SK-N-SH (cell line): ENCODE results near the gene DUSP23.

Experiments used
- FOXJ3 ChIP-seq: sonication (generic); formaldehyde crosslinking; IDR thresholded peaks from 2 replicates; pipeline ENCODE4 v1.5.1; 2020; ENCODE audit warnings: mild to moderate bottlenecking, missing genetic modification reagents
- JUND ChIP-seq: IDR thresholded peaks from 2 replicates; pipeline ENCODE4 v1.4.0; 2012
- POLR2AphosphoS5 ChIP-seq: IDR thresholded peaks from 2 replicates; pipeline ENCODE4 v1.6.1; 2012; ENCODE audit warnings: low read depth, low read length
- RFX5 ChIP-seq: IDR thresholded peaks from 2 replicates; pipeline ENCODE4 v1.6.1; 2012; ENCODE audit warnings: mild to moderate bottlenecking, improper control_type of control experiment, low read length
- SIN3A ChIP-seq: IDR thresholded peaks from 2 replicates; pipeline ENCODE4 v1.6.1; 2012; ENCODE audit warnings: low read depth, mild to moderate bottlenecking, low read length, moderate library complexity, borderline replicate concordance
- TEAD4 ChIP-seq: IDR thresholded peaks from 2 replicates; pipeline ENCODE4 v1.4.0; 2012; ENCODE audit warnings: mild to moderate bottlenecking, borderline replicate concordance; ENCODE audit not compliant: insufficient read depth
- TF ChIP-seq, protein P1 (sequence below): fragments of 200-600 bp; sonication (generic); IDR thresholded peaks from 2 replicates; pipeline ENCODE4 v1.6.1; 2017; ENCODE audit warnings: antibody characterized with exemption, mild to moderate bottlenecking, moderate library complexity
- TF ChIP-seq, protein P2 (sequence below): IDR thresholded peaks from 2 replicates; pipeline ENCODE4 v1.4.0; 2012; ENCODE audit warnings: low read depth
- TF ChIP-seq, protein P3 (sequence below): IDR thresholded peaks from 2 replicates; pipeline ENCODE4; 2012

DNA sequence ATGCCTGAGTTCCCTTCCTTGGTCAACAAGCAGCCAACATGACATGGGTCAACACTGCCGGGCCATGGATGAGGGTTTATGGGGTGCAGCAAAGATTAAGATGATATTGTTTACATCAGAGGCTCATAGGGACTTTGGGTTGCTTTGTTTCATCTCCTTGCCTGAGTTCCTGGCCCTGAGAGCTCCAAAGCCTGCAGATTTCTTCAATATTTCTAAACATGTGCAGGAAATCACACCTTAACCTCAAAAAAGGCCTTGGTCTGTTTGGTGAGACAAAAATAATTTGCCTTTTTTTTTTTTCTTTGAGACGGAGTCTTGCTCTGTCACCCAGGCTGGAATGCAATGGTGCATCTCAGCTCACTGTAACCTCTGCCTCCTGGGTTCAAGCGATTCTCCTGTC, 46.8 kb downstream of the DUSP23 start:
- TF ChIP-seq SIN3A (no peak), TEAD4 (no peak), JUND (no peak), RFX5 (no peak), POLR2AphosphoS5 (no peak), FOXJ3 (CRISPR knock-in tag) (no peak)
- TF ChIP-seq, protein P1, sequence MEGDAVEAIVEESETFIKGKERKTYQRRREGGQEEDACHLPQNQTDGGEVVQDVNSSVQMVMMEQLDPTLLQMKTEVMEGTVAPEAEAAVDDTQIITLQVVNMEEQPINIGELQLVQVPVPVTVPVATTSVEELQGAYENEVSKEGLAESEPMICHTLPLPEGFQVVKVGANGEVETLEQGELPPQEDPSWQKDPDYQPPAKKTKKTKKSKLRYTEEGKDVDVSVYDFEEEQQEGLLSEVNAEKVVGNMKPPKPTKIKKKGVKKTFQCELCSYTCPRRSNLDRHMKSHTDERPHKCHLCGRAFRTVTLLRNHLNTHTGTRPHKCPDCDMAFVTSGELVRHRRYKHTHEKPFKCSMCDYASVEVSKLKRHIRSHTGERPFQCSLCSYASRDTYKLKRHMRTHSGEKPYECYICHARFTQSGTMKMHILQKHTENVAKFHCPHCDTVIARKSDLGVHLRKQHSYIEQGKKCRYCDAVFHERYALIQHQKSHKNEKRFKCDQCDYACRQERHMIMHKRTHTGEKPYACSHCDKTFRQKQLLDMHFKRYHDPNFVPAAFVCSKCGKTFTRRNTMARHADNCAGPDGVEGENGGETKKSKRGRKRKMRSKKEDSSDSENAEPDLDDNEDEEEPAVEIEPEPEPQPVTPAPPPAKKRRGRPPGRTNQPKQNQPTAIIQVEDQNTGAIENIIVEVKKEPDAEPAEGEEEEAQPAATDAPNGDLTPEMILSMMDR: no peak
- TF ChIP-seq, protein P2, sequence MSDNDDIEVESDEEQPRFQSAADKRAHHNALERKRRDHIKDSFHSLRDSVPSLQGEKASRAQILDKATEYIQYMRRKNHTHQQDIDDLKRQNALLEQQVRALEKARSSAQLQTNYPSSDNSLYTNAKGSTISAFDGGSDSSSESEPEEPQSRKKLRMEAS: no peak
- TF ChIP-seq, protein P3, sequence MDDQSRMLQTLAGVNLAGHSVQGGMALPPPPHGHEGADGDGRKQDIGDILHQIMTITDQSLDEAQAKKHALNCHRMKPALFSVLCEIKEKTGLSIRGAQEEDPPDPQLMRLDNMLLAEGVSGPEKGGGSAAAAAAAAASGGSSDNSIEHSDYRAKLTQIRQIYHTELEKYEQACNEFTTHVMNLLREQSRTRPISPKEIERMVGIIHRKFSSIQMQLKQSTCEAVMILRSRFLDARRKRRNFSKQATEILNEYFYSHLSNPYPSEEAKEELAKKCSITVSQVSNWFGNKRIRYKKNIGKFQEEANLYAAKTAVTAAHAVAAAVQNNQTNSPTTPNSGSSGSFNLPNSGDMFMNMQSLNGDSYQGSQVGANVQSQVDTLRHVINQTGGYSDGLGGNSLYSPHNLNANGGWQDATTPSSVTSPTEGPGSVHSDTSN: no peak
